NCI-H2081 treated with DMSO at 0.1 percent for 48 hours (cell line): ENCODE measurements around the gene GAMT.

ENCODE experiments used
- DNase-seq: peaks from one replicate; lab custom pipeline; 2025; lab: John Stamatoyannopoulos, UW

Gene GAMT

DNA sequence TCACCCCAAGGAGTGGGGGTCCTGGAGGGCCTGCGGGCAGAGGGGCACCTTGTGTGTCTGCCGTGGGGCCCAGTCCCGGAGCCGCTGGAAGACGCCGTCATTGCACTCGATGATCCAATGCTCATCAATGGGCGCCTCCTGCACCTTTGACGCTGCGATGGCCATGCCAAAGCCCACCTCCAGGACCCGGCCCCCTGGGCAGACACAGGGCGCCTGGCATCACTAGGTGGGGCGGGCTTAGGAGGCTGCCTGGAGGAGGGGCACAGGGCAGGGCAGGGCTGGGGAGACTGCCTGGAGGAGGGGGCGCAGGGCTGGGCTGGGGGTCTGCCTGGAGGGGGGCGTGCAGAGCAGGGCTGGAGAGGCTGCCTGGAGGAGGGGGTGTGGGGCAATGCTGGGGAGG is 1.6 kb downstream of the GAMT start:
- DNase-seq, result no peak

DNA sequence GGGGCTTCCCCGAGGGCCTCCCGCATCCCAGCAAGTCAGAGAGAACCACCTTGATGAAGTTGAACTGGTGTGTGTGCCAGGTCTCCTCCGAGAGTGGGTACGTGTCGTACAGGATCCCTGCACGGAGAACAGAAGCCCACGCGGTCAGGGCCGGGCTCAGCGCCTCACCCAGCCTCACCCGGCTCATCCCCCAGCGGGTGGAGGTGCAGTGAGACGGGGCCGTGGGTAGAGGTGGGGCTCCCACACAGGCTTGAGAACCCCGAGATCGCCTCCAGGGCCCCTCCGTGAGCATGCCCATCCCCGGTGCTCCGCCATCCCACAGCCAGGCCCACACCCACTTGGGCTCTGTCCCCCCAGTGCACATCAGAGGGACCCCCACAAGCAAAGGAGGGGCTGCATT is 2.3 kb downstream of the GAMT start:
- DNase-seq, result no peak

DNA sequence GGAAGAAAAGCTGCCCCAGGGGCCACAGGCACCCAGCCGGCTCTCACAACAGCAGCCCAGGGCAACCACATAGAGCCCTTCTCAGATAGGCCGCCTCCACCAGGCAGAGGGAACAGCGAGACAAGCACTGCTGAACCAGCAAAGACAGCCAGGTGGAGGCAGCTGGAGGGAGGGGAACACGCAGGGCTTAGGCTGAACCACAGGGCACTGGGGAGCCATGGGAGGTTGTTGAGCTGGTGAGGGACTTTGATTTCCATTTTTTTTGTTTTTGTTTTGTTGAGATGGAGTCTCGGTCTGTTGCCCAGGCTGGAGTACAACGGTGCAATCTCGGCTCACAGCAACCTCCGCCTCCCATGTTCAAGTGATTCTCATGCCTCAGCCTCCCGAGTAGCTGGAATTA is 3.5 kb downstream of the GAMT start:
- no peak for DNase-seq

DNA sequence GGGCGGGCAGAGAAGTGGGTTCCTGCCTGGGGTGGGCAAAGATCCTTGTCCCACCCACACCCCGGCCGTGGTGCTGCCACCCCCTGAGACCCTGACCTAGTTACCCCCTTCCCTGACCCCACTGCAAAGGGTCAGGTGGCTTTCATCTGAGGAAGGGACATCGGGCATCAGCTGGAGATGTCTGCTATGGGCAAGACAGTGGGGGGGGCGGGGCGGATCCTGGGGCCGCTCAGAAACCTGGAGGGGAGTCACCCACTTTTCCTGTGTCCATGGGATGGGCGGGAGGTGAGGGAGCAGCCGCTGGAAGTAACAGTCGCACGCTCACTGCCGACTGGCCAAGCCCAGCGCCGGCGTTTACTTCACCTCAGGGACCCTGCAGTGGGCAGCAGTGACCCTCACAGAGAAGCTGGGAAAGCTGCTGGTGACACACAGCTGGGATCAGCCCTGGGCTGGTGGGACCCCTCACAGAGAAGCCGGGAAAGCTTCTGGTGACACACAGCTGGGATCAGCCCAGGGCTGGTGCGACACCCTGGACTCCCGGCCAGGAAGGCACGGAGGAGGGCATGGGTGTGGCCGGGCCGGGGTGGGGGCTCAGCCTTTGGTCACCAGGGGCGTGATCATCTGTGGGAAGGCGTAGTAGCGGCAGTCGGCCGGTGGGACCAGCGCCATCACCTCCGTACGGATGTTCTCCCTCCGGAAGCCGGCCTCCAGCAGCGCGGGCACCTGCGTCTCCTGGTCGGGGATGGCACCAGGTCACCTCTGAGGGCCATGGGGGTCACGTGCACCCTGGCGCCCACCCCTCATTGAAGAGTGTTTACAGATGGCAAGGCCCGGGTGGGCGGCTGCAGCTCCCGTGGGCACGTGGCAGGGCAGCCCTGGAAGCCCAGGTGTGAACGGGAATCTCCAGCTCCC is 4.3 kb downstream of the GAMT start:
- no peak for DNase-seq

DNA sequence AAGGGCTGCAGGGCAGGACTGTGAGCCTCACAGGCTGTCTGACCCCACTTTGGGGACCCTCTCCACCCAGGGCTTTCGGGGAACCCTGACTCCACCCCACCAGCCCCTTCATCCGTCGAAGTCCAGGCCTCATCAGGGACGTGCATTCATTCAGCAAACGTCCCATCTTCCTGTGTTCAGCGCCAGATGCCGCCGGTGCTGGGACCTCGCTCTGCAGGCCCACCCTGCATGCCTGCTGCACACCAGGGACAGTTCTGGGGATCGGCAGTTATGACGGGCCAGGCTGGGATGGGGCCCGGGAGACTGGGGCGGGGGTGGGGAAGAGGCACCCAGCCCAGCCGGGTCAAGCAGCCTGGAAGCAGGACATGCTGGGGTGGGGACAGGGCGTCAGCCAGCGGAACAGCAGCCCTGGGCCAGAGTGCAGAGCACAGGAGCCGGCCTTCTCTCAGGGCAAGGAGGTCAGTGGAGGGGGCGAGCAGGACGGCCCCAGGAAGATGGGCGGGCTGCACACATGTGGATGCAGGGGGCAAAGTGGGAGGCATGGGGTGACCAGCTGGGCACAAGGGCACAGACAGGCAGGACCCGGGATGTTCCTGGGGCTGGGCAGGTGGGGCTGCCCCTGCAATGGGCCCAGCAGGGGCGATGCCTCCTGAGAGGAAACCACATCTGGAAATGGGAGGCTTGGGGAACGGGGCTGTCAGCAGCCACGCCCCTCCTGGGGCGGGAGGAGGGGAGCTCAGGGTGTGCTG is 5.1 kb downstream of the GAMT start:
- DNase-seq, result no peak

DNA sequence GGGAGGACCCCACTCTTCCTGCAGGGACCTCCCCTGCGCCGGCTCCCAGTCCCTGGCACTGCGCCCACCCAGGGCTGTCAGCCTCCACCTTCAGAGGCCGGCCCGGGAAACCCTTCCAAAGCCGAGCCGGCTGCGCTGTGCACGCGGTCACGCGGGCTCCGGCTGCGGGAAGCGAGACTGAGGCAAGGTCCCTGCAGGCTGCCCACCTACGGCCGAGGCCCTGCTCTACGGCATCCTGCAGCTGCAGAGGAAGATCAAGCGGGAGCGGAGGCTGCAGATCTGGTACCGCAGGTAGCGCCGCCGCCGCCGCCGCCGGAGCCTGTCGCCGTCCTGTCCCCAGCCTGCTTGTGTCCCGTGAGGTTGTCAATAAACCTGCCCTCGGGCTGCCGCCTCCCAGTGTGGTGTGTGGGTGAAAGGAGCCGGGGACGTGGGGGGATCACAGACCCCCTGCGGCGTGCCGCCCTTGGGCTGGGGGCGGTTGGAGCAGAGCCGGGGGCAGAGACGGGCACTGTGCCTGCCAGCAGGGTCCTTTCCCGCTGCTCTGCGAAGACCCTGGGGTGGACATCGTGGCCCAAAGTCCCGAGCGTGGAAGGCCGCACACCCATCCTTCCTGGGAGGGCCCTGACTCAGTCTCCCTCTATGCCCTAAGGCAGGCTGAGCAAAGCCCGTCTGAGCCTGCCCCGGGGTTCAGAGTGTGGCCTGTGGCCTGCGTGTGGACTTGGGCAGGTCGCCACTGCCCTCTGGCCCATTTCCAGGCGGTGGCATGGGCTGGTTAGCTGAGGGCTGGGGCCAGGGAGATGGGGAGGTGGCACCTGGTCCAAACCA is 5.9 kb downstream of the GAMT start:
- DNase-seq, result no peak

DNA sequence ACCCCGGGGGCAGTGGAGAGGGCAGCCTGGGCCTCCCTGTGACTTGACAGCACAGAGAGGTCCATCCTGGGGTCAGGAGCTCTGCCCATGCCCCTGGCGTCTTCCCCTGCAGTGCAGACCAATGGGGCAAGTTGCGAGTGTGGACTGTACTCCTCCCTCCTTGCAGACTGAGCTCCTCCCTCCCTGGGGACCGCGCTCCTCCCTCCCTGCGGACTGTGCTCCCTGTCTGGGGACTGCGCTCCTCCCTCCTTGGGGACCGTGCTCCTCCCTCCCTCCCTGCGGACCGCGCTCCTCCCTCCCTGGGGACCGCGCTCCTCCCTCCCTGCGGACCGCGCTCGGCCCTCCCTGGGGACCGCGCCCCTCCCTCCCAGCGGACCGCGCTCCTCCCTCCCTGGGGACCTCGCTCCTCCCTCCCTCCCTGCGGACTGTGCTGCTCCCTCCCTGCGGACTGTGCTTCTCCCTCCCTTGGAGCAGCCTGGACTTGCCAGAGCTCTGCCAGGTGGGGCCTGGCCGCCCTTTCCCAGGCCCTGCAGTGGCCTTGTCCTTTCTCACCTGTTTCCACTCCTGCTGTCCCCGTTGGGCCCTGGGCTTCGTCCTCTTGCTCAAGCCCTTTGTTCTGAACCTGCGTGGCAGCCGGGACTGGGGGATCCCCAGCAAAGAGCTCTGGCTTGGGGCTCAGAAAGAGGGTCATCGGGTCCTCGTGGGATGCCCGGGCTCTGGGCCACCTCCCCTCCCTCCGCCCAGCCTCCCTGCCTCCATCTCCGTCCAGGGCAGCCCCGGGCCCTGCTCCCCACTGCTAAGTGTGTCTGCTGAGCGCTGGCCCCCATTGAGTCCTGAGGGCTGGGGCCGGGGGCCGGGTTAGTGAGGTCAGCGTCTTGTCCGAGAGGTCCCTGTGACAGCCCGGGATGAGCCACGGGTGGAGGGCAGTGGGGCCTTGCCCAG is 6.8 kb downstream of the GAMT start:
- no peak for DNase-seq

DNA sequence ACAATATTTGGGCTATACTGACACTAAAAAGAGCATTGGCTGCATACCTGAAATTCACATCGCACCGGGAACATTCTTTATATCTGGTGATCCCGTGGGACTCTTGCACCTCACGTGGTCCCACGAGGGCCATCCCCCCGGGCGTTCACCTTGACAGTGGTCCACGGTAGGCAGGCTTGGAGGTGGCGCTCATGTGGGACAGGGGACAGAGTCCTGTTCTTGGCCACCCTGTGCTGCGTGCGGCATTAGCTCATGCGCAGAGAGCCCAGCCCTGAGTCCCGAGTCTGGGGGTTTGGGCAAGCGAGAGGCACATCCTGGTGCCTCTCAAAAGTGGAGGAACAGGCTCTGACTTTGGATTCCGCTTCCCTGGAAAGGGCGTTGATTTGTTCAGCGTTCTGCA is 7.5 kb downstream of the GAMT start:
- no peak for DNase-seq

DNA sequence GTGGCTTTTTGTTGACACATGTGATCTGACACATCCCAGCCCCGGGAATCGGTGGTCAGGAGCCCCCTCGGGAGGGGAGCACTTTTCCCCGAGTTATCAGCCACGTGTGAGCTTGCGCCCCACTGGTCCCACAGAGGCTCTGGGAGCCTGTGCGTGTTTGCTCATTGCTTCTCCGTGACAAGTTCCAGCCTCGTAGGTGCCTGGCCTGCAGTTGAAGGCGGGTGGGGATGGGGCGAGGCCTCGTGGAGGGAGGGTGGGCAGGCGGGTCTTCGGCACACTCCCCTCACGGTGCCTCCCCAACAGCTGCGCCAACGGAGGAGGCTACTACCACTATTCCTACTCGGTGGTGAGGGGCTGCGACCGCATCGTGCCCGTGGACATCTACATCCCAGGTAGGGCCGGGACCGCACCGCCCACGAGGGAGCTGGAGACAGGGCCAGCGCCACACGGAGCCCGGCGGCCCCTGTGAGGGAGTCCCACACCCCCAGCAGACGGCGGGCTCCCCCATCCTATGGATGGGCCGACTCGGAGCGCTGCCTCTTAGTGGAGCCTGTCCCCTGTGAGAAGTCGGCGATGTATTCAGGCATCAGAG is 8.3 kb downstream of the GAMT start:
- DNase-seq, result no peak

DNA sequence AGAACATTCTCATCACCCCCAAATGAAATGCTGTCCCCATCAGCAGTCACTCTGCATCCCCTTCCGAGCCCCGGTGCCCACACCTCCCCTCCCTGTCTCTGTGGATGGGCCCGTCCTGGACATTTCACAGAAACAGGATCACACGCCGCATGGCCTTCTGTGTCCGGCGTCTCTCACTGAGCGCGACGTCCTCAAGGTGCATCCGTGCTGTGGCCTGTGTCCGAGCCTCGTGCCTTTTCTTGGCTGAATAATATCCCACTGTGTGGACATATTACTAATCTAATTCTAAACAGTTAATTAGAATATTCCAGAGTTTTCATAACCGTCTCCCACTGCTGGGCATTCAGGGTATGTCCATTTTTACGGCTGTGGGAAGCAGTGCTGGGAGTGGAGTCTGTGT is 8.9 kb downstream of the GAMT start:
- DNase-seq, result no peak

DNA sequence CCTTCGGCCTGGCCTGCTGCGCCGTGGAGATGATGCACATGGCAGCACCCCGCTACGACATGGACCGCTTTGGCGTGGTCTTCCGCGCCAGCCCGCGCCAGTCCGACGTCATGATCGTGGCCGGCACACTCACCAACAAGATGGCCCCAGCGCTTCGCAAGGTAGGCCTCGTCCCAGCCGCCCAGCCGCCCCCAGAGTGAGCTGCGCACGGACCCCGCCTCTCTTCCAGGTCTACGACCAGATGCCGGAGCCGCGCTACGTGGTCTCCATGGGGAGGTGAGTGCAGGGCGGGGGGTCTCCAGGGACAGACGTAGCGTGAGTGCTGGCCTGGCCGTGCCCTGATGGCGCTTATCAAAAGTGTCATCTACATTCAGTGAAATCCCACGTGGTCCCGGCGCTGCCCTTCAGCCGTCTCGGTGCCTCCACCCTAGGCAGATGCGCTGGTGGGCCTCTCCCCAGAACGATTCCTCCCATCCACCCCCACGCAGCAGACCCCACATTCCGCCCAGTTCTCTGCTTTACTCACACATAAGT is 10.4 kb downstream of the GAMT start:
- DNase-seq, result no peak

DNA sequence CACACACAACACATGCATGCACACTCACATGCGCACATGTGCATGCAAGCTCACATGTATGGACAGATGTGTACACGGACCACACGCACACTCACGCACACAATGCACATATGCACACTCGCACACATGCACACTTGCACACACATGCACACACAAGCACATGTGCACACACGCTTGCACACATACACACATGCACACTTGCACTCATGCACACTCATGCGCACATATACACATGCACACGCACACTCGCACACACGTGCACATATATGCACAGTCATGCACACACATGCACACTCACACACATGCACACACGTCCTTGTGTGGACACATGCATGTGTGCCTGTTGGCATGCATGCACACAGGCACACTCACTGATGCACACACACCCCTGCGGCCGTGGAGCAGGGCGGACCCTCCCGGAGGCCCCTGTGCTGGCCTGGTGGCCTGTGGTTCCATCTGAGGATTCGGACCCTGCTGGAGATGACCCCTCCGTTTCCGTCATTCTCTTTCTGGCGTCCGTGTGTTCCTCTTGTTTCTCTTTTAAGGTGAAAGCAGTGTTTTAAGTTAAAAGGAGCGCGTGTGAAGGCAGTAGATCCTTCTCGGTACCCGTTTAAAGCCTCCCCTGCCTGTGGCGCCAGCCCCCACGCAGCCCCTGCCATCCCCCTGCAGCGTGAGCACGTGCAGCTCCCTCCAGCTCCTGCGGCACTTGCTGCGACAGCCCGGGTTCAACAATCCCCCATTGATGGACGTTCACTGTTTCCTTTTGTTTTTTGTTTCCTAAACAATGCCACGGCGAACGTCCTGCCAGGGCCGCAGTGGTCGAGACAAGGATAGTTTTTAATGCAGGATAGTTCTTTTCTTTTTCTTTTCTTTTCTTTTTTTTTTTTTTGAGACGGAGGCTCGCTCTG is 12.1 kb downstream of the GAMT start:
- no peak for DNase-seq

DNA sequence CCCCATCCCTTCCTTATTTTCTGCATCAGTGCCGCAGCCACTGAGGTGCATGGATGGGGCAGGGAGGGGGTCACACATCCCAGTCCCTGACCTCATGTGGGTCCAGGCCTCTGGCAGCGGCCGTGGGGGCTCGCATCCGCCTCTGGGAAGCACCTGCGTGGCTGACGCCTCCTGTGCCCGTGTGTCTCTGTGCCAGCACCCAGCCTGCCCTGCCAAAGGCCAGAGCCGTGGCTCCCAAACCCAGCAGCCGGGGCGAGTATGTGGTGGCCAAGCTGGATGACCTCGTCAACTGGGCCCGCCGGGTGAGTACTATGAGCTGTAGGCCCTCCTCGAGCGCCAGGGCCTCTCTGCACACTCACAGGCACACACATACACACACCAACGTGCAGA is 12.7 kb downstream of the GAMT start:
- no peak for DNase-seq

DNA sequence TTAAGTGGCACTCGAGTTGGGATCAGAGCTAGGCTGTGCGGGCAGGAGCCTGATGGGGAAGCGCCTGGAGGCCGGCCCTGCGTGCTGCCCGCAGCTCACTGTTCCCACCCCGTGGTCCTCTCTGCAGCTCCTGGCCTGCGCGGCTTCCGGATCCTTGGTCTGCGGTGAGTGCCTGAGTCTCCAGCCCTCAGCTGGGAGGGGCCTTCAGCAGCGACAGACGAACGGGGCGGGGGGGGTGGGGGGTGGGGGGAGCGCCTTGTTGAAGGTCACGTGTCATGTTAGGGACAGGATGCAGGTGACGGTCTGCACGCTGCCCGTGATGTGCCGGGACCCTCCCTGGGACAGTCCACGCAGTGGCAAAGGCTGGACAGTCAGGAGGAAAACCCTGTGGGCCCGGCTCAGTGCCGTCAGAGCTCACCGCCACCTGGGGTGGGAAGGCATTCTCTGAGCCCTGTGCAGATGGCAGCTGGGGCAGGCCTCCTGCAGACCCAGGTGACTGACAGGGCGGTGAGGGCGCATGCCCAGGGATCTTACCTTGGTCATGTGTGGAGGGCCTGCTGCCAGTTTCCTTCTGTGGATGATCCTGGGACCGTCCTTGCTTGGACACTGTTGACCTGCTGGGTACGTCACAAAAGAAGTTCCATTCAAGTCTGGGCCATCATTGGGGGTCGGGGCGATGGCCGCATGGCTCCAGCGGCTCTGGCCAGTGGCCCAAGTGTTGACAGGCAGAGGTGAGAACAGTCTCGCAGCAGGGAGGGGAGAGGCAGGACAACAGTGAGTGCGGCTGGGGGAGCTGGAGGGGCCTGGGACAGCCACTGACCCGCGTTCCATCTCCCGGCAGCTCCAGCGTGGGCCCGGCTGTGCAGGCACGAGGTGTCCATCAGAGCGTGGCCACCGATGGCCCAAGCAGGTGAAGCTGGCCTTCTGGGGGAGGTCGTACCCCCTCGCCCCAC is 13.4 kb downstream of the GAMT start:
- DNase-seq, result no peak

DNA sequence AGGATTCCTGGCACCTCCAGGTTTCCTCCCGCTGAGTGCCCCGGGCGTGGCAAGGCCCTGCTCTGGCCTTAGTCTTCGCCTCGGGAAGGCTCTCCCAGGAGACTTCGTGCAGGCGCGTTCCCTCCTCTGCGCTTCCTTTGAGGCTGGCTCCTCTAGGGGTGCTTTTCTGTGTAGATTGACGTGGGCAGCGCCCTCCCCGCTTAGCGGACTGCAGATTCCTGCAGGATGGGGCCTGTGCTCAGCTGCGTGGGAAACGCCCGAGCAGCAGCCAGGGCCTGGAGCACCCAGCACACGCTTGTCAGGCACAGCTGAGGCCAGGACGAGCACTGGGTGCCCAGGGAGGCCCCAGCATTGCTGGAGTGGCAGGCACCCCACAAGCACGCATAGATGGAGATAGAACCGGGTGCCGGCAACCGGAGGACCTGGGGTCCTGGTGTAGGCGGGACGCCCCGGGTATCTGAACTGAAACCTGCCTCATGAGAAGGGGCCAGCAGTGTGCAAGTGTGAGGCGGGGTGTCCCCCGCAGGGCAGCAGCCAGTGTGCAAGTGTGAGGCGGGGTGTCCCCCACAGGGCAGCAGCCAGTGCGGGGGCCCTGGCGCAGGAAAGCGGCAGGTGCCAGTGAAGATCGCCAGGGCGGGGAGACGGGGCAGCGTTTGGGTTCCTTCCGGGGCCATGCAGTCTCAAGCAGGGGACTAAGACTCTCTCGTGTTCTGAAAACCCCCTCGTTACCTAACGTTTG is 14.2 kb downstream of the GAMT start:
- DNase-seq, result no peak

DNA sequence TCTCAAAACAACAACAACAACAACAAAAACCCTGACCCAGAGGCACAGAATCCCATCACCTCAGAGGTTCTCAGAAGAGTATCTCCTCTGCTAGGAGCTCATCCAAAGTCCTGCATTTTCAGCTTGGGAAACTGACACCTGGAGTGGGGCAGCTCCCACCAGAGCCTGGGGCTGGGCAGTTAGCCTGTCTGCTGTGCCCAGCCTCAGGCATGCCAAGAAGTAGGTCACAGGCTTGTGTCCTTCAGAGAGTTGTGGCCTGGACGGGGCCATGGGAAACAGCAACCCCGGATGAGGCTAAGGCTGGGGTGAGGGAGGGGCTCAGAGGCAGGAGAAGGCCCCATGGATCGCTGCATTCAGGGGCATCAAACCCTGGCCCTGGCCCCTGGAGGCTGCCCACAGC is 15.5 kb downstream of the GAMT start:
- no peak for DNase-seq

DNA sequence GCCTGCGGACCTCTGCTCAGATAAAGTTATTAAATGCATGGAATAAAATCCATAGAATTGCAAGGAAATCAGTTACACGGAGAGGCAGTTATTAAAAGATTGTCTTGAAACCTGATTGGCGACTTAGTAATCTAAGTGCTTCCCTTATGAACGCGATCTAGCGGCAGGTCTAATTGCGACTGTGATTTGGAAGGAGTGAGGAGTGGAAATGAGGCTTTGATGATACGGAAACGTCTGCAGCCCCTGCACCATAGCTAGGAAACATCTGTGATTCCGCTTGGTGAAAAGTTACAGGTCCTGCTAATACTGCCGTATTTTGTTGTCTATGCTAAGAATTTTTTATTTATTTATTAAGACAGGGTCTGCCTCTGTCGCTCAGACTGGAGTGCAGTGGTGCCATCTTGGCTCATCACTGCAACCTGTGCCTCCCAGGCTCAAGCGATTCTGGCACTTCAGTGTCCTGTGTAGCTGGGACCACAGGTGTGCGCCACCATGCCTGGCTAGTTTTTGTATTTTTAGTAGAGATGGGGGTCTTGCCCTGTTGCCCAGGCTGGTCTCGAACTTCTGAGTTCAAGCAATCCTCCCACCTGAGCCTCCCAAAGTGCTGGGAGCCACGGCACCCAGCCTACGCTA is 16.7 kb downstream of the GAMT start:
- no peak for DNase-seq
